HG02884 (cell line): ENCODE results near the gene SPAST.
"Not testable (repeated sequence)": the region's sequence is repeated elsewhere in the genome, so short reads cannot be mapped to it uniquely, and the experiment has no call there.

Experiments
- ATAC-seq: cut with Tn5 transposase; IDR thresholded peaks from one replicate; pipeline ENCODE4 v1.9.1; 2021; ENCODE audit warnings: mild to moderate bottlenecking, moderate library complexity; ENCODE audit not compliant: unreplicated experiment

The SPAST gene, protein sequence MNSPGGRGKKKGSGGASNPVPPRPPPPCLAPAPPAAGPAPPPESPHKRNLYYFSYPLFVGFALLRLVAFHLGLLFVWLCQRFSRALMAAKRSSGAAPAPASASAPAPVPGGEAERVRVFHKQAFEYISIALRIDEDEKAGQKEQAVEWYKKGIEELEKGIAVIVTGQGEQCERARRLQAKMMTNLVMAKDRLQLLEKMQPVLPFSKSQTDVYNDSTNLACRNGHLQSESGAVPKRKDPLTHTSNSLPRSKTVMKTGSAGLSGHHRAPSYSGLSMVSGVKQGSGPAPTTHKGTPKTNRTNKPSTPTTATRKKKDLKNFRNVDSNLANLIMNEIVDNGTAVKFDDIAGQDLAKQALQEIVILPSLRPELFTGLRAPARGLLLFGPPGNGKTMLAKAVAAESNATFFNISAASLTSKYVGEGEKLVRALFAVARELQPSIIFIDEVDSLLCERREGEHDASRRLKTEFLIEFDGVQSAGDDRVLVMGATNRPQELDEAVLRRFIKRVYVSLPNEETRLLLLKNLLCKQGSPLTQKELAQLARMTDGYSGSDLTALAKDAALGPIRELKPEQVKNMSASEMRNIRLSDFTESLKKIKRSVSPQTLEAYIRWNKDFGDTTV

DNA sequence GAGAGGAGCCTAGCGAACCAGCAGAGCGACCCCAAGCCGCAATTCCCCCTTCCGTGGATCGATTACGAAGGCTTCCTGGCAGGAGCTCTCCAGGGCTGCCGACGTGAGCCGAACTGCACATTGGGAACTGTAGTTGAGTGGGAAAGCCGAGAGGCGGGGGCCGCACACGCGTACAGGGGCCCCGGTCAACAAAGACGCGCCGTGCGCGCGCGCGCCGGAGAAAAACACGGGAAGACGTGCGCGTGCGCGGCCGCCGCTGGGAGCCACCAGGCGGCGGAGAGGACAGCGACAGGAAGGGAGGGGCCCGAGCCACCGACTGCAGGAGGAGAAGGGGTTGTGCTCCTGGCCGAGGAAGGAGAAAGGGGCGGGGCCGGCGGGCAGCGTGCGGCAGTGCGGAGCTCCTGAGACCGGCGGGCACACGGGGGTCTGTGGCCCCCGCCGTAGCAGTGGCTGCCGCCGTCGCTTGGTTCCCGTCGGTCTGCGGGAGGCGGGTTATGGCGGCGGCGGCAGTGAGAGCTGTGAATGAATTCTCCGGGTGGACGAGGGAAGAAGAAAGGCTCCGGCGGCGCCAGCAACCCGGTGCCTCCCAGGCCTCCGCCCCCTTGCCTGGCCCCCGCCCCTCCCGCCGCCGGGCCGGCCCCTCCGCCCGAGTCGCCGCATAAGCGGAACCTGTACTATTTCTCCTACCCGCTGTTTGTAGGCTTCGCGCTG lies at the start of gene SPAST:
Gene SPAST, plus strand, starts transcription at position 247 of the 711 bp plus-strand sequence. Its CDS starts 276 bp downstream, at position 523.
- ATAC-seq: peak; percentile 95

DNA sequence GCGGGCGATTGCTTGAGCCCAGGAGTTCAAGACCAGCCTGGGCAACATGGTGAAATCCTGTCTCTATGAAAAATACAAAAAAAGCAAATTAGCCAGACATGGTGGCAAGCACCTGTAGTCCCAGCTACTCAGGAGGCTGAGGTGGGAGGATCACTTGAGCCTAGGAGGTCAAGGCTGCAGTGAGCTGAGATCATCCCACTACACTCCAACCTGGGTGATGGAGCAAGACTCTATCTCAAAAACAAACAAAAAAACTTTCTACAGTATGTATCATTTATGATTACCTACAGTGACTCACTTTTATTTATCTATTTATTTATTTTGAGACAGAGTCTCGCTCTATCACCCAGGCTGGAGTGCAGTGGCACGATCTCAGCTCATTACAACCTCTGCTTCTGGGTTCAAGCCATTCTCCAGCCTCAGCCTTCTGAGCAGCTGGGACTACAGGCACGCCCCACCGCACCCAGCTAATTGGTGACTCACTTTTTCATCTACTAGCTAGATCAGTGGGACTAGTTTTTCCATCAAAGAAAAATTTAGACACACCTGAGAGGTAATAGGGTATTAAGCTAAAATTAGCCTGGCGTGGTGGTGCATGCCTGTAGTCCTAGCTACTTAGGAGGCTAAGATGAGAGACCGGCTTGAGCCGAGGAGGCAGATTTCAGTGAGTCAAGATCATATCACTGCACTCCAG lies 44.4 kb upstream of the SPAST start:
- not testable (repeated sequence) for ATAC-seq

DNA sequence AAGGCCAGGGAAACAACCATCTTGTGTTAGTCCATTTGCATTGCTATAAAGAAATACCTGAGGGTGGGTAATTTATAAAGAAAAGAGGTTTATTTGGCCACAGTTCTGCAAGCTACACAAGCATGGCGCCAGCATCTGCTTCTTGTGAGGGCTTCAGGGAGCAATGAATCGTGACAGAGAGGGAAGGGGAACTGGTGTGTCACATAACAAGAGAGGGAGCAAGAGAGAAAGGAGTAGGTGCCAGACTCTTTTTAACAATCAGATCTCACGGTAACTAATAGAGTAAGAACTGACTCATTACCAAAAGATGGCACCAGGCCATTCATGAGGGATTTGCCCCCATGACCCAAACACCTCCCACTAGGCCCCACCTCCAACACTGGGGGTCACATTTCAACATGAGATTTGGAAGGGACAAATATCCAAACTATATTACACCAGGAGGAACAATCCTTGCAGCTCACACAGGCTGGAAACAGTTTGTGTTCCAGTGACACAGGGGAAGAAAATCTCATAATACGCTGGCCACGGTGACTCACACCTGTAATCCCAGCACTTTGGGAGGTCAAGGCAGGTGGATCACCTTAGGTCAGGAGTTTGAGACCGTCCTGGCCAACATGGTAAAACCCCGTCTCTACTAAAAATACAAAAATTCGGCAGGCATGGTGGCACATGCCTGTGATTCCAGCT lies 29.0 kb upstream of the SPAST start:
- ATAC-seq: not testable (repeated sequence)

DNA sequence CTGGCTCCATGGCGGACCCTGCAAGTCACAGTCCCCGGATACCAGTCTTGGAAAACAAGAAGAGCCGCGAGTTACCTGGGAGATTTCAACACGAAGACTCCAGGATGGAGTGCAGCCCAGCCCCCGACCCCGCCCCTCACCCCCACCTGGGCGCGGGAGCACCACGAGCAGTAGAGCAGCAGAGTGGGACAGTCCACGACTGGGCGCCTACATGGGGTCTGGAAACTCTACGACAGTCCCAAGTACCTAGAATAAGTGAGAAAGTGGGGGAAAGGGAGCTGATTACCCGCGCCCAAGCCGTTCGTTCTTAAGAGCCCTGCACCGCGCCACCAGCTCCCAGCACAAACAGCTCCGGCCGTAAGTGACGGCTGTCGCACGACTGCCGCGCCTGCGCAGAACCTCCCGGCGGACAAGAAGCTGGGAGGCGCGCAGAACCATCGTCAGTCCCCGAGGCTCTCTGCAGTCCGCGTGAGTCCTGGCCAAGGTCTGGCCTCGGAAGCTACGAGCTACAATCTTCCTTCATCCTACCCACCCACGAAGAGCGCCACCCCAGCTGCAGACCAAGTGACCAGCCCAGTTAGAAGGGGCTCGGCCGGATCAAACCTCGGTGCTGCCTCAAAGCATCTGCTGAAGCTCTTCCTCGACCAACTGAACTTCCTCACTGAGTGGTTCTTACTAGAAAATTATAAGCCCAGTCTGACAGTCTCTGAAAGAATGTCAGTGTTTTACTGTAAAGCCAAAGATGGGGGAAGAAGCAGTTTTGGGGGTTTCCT lies 23.7 kb upstream of the SPAST start, which contains the start of gene DPY30:
Gene DPY30, minus strand, starts transcription at position 359 of the 773 bp plus-strand sequence. Its CDS starts 349 bp downstream, at position 10.
- ATAC-seq: peak; percentile 83

DNA sequence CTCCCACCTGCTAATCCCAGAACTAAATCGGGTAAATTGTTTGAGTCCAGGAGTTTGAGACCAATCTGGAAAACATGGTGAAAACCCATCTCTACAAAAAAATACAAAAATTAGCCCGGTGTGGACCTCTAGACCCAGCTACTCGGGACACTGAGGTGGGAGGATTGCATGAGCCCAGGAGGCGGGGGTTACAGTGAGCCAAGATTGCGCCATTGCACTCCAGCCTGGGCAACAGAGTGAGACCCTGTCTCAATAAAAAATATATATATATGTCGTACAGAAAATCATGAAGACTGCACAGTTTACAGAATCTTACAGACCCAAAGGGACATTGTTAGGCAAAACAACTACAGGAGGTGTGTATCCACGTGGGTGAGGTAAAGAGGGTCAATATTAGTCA lies 19.8 kb upstream of the SPAST start:
- no peak for ATAC-seq

DNA sequence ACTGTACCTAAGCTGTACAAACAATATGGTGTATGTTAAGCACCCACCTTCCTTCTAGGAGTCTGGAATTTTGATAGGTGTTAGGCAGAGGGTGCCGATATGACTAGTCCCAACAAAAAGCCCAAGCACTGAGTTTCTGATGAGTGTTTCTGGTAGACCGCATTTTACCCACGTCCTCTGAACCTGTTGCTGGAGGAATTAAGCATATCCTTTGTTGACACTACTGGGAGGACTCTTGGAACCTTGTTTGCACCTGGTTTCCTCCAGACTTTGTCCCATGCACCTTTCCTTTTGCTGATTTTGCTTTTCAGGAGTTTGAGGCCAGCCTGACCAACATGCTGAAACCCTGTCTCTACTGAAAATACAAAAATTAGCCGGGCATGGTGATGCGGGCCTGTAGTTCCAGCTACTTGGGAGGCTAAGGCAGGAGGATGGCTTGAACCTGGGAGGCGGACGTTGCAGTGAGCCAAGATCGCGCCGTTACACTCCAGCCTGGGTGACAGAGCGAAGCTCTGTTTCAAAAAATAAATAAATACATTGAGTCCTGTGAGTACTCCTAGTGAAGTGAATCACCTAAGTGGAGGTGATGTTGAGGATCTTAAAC lies 11.4 kb upstream of the SPAST start:
- no peak for ATAC-seq

DNA sequence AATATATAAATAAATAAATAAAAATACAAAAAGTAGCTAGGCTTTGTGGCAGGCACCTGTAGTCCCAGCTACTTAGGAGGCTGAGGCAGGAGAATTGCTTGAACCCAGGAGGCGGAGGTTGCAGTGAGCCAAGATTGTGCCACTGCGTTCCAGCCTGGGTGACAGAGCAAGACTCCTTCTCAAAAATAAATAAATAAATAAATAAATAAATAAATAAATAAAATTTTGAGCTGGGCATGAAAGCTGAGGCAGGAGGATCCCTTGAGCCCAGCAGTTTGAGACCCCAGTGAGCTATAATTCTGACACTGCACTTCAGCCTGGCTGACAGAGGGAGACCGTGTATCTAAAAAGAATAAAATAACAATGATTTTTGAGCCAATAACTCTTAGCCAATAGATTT lies 8.8 kb upstream of the SPAST start:
- not testable (repeated sequence) for ATAC-seq

DNA sequence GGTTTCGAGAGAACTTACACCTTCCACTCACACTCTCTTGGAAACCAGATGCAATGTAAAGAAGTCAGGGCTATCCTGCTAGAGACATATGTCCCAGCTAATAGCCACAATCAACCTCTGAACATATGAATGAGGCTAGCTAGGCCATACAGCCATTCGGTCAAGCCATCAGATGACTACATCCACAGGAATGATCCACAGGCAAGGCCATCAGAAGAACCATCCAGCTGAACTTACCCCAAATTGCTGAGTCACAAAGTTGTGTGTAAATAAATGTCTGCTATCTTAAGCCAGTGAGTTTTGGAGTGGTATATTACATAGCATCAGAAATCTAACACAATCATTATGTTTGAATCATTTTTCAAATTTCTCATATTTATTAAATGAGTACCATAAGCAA lies 5.2 kb upstream of the SPAST start:
- no peak for ATAC-seq

DNA sequence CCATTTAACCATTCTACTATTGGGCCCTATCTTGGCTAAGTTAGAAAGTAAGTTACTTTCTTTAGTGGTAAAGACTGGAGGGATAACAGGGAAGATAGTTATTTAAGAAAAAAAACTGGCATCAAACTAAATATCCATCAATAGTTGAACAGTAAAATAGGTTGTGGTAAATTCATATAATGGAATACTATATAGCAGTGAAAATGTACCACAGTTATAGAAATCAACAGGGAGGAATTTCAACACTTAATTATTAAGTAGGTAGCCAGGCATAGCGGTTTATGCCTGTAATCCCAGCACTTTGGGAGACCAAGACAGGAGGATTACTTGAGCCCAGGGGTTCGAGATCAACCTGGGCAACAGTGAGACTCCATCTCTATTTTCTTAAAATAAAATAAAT lies 3.1 kb upstream of the SPAST start:
- no peak for ATAC-seq

DNA sequence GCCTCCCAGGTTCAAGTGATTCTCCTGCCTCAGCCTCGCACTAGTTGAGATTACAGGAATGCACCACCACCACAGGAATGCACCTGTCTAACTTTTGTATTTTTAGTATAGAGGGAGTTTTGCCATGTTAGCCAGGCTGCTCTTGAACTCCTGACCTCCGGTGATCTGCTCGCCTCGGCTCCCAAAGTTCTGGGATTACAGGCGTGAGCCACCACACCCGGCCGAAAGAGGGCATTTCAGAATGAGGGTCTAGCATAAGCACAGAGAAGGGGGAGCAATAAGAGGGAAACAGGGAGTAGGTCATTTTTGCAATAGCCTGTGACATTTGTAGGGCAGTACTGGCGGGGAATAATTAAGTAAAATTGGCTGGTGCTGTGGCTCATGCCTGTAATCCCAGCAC lies 1.9 kb upstream of the SPAST start:
- no peak for ATAC-seq

DNA sequence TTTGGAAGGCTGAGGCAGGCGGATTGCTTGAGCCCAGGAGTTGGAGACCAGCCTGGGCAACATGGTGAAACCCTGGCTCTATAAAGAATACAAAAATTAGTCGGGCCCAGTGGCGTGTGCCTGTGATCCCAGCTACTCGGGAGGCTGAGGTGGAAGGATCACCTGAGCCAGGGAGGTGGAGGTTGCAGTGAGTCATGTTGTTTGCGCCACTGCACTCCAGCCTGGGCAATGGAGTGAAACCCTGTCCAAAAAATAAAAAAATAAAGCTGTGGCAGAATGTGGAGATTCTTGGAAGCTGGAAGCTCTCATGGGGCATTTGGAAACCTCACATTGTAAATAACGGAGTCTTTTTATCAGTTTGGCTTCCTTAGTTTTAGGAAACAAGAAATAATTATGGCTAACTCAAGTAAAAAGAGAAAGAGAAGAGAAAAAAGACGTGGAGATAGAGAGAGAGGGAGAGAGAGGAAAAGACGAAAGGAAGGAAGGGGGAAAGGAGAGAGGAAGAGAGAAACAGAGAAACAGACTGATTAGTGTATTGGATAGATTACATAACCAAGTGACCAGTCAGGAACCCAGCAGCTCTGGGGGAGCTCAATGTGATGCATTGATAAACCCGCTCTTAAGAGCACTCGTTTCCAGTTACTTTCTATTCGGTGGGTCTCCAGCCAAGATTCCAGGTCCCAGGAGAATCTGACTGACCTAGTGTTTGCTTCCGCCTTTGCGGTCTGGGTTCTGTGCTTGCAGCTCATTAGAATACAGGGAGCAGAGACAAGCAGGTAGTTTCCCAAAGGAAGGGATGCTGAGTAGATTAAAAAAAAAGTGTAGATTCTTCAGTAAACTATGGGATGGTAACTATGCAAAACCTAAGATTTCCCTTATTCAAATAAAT lies 1.1 kb upstream of the SPAST start:
- no peak for ATAC-seq

DNA sequence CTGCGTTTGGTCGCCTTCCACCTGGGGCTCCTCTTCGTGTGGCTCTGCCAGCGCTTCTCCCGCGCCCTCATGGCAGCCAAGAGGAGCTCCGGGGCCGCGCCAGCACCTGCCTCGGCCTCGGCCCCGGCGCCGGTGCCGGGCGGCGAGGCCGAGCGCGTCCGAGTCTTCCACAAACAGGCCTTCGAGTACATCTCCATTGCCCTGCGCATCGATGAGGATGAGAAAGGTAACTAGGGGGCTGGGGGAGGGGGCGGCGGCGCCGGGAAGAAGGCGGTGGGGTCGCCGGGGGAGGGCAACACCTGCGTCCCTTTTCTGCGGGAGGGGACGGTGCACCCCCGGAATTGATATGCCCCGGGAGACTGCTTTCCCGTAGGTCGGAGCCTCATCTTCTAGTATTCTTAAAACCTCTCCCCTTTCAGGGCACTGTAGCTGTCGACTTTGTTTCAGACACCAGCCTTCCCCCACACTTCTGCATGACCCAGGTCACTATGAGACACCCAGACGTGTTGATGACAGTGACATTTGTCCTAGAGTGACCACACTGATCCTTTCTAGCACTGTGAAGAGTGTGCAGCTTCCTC lies 755 bp downstream of the SPAST start:
- ATAC-seq: peak; percentile 4

DNA sequence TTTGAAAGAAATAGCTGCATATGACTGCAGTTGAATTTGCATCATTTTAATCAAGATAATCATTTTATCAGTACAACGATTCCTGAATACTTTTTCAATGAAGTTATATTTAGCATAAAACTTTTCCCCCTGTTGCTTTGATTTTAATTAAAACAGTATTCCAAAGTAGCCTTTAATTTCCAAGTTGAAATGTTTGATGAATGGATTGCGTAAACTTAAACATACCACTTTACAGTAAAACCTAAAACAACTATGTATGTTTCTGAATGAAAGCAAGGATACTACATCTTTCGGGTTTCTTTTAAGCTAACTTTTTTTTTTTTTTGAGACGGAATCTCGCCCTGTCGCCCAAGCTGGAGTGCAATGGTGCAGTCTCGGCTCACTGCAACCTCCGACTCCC lies 1.4 kb downstream of the SPAST start:
- ATAC-seq: no peak

DNA sequence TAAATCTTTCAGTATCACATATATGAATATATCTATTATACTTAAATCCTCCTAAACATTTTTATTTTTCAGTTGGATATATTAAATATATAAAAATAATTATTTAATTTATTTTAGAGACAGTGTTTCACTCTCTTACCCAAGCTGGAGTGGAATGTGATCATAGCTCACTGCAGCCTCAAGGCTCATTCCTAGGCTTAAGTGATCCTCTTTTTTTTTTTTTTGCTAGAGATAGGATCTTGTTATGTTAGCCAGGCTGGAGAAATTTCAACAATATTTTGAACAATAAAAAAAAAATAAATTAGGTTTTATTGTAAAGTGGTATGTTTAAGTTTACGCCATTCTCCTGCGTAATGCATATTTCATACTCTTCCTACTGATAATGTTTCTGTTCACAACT lies 4.2 kb downstream of the SPAST start:
- no peak for ATAC-seq

DNA sequence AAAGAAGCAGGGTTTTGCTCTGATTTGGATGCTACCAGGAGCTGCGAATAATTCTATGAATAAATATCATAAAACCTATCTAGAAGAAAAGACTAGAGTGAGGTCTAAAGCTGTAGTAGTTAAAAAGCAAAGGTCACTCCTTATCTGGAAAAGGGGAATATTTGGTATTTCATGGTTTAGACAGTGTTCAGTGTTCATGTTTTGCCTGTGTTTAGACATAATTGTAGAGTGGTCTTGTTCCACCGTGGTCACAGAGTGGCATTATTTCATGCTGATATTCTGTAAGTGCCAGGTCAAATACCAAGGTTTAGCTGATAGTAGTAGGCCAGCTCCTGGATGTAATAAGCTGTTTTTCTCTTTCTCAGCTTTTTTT lies 10.8 kb downstream of the SPAST start:
- no peak for ATAC-seq

DNA sequence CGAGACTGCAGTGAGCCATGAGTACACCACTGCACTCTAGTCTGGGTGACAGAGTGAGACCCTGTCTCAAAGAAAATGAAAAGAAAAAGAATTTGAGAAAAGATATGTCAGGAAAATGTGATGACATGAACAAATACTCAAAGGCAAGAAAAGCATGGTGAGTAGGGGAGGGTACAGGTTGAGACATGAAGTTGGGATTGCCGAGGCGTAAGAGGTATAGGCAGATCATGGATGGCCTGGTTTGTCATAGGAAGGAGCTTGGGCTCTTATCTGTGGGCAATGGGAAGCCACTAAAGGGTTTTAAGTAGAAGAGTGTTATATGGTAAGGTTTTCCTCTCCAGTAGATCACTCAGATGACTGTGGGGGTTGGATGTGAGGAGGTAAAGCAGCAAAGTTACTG lies 32.3 kb downstream of the SPAST start:
- ATAC-seq: no peak

DNA sequence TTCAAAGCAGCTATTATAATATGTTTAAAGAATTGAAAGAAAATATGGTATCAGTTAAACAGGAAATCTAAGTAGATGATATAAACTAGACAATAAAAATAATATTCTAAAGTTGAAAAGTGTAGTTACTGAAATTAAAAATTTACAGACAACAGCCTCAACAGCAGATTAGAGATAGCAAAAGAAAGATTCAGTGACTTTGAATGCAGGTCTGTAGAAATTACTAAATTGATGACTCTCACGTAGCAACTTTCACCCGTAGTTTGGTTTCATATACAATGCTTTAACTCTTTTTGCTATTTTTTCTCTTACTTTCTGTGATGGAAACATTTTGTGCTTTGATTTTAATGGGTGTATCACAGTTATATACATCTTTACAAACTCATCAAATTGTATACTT lies 44.8 kb downstream of the SPAST start:
- ATAC-seq: no peak

DNA sequence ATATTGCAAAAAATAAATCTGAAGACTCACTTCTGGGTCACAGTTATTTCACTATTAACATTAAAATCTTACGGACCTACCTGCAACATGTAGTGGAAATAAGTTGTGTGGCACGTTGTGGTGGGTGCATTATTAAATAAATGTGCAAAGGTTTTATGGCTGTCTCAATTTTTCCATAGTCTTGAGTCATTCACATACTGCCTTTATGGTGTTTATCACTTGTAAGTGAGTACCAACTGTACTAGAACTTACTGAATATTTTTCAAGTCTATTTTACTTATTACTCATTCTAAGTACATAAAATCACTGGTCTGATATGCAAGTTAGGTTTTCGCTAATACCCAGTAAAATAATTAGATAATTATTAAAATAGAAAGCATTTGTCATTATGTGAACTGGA lies 54.7 kb downstream of the SPAST start:
- ATAC-seq: no peak
